ENCODE data around the gene PPP5C. TPM values are rescaled to one million over a fixed set of nuclear protein-coding genes. Genes with fewer than 3 reads are reported as not detected.

PPP5C gene
- polyA plus RNA-seq, 1 donor from 2014 or later, result 99.3 TPM

GRCh38 chr19:46350029-46350757, 3.3 kb downstream of the PPP5C start:
- Histone ChIP-seq H3K4me3 (ENCODE audit: low read length) (no peak overlapping the region), H3K27ac (ENCODE audit: low read length) (no peak overlapping the region), H3K9ac (ENCODE audit: low read length) (no peak overlapping the region), H3K27me3 (ENCODE audit: insufficient read depth, low read depth, low read length) (no peaks in the 10 kb centered on the region), H3K9me2 (ENCODE audit: insufficient read depth, low read length) (no peaks in the 10 kb centered on the region), H3K79me2 (replicated peaks; ENCODE audit: insufficient read depth, low read length) (peaks cover 34% of the 10 kb centered on the region), H3K36me3 (ENCODE audit: insufficient read depth, low read length) (no peaks in the 10 kb centered on the region), H3F3A (ENCODE audit: insufficient read depth, low read length, poor library complexity, severe bottlenecking) (no peaks in the 10 kb centered on the region), H4K20me1 (ENCODE audit: insufficient read depth) (peaks cover 6% of the 10 kb centered on the region), H3K9me3 (ENCODE audit: low read length) (no peaks in the 10 kb centered on the region), H3K4me2 (ENCODE audit: low read length) (no peak overlapping the region), H2AFZ (ENCODE audit: low read depth, low read length) (no peak overlapping the region)
- TF ChIP-seq EP300 (conservative IDR thresholded peaks at IDR 0.05; ENCODE audit: poor library complexity, severe bottlenecking) (no peak), REST (IDR thresholded peaks at IDR 0.05; ENCODE audit: borderline replicate concordance) (no peak), POLR2AphosphoS5 (IDR thresholded peaks at IDR 0.05) (no peak), EZH2 (IDR thresholded peaks at IDR 0.05; ENCODE audit: borderline replicate concordance, insufficient read depth, low read length, poor library complexity, severe bottlenecking) (no peak), TAF1 (IDR thresholded peaks at IDR 0.05; ENCODE audit: low read depth) (no peak), MXI1 (conservative IDR thresholded peaks at IDR 0.05; ENCODE audit: poor library complexity, severe bottlenecking) (no peak), SMC3 (conservative IDR thresholded peaks at IDR 0.05; ENCODE audit: poor library complexity) (no peak), CTCF (IDR thresholded peaks at IDR 0.05; ENCODE audit: poor library complexity, severe bottlenecking) (no peak), RAD21 (conservative IDR thresholded peaks at IDR 0.05) (no peak)

GRCh38 chr19:46350758-46351159, 3.9 kb downstream of the PPP5C start:
- Histone ChIP-seq H3K4me2 (ENCODE audit: low read length) (no peak overlapping the region), H3F3A (ENCODE audit: insufficient read depth, low read length, poor library complexity, severe bottlenecking) (no peaks in the 10 kb centered on the region), H3K36me3 (ENCODE audit: insufficient read depth, low read length) (no peaks in the 10 kb centered on the region), H3K79me2 (replicated peaks; ENCODE audit: insufficient read depth, low read length) (peaks cover 34% of the 10 kb centered on the region), H2AFZ (ENCODE audit: low read depth, low read length) (no peak overlapping the region), H3K27me3 (ENCODE audit: insufficient read depth, low read depth, low read length) (no peaks in the 10 kb centered on the region), H3K27ac (ENCODE audit: low read length) (no peak overlapping the region), H3K9ac (ENCODE audit: low read length) (no peak overlapping the region), H3K9me2 (ENCODE audit: insufficient read depth, low read length) (no peaks in the 10 kb centered on the region), H3K9me3 (ENCODE audit: low read length) (no peaks in the 10 kb centered on the region), H3K4me3 (ENCODE audit: low read length) (no peak overlapping the region), H4K20me1 (ENCODE audit: insufficient read depth) (peaks cover 6% of the 10 kb centered on the region)
- no peak for TF ChIP-seq CTCF (IDR thresholded peaks at IDR 0.05; ENCODE audit: poor library complexity, severe bottlenecking)
- no peak for TF ChIP-seq EZH2 (IDR thresholded peaks at IDR 0.05; ENCODE audit: borderline replicate concordance, insufficient read depth, low read length, poor library complexity, severe bottlenecking)
- TF ChIP-seq SMC3 (conservative IDR thresholded peaks at IDR 0.05; ENCODE audit: poor library complexity), result no peak
- TF ChIP-seq EP300 (conservative IDR thresholded peaks at IDR 0.05; ENCODE audit: poor library complexity, severe bottlenecking), result no peak
- no peak for TF ChIP-seq REST (IDR thresholded peaks at IDR 0.05; ENCODE audit: borderline replicate concordance)
- no peak for TF ChIP-seq RAD21 (conservative IDR thresholded peaks at IDR 0.05)
- TF ChIP-seq POLR2AphosphoS5 (IDR thresholded peaks at IDR 0.05), result no peak
- TF ChIP-seq TAF1 (IDR thresholded peaks at IDR 0.05; ENCODE audit: low read depth), result no peak
- TF ChIP-seq MXI1 (conservative IDR thresholded peaks at IDR 0.05; ENCODE audit: poor library complexity, severe bottlenecking), result no peak
